ENCODE measurements around the gene EEF1G.
"Not testable (repeated sequence)": the region's sequence is repeated elsewhere in the genome, so short reads cannot be mapped to it uniquely, and the experiment has no call there.

Gene EEF1G

GRCh38 chr11:62573592-62574362, at the start of gene EEF1G:
Gene EEF1G, minus strand, starts transcription at chr11:62573891. Its CDS starts 49 bp downstream, at chr11:62573842.
- DNase-seq, result peak; percentile 98

DNA sequence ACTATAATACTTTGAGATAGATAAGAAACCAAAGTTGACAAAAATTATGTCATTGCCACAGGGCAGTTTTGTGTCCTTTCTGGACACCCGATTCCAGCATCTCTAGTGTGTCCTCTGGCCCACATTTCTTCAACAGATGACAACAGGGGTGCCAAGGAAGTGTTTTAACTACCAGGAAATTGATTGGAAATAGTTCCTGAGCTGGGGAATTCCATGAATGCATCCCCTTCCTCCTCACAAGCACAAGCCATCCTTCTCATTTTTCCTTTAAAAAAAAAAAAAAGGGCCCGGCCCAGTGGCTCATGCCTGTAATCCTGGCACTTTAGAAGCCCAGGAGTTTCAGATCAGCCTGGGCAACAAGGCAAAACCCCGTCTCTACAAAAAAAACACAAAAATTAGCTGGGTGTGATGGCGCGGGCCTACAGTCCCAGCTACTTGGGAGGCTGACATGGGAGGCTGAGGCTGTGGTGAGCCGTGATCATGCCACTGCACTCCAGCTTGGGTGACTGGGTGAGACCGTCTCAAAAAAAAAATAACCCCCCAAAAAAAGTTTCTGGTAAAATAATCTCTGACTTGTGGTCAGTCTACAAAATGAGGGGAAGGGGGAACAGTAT, 48.9 kb upstream of the EEF1G start:
- DNase-seq, result no peak

- DNase-seq, result peak; percentile 99
These were observed 48.1 kb upstream of the EEF1G start, which contains the start of gene B3GAT3 for GRCh38 chr11:62621567-62622470. Gene B3GAT3, minus strand, starts transcription at chr11:62621986. Its CDS starts 39 bp downstream, at chr11:62621947.

DNA sequence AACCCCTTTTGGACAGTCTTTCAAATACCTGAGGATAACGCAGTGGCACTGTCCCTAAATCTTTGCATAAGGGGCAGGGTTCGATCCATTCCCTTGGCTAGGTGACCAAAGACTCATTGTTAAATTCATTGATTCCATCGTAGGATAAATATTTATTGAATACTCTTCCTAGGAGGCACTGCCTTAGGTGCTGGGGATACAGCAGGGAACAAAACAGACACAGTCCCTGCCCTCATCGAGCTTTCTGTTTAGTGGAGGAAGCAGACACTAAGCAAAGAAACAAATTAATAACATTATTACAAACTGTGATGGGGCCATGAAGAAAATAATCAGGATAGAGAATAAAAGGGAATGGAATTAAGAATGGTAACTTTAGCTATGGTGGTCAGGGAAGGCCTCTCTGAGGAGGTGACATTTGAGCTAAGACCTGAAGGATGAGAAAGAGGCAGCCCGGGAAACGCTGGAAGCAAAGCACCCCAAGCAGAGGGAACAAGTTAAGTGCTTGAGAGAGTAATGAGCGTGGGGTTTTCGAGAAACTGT, 47.4 kb upstream of the EEF1G start:
- DNase-seq, result no peak

DNA sequence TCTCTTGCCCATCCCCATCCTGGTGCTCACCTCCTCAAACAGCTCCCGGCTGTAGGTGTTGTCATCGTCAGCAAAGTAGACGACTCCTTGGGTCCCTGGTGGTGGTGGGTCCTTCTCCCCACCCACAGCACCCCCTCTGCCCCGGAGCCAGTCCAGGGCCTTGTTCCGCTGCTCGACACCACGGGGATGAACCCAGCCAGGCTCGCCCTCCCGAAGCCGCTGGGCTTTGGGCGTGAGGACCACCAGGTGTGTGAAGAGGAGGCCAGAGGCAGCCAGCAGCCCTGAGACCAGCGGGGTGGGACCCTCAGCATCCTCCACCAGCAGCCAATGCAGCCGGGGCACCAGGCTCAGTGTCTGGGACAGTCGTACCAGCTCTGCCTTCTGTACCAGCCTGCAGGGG, 43.3 kb upstream of the EEF1G start:
- not testable (repeated sequence) for DNase-seq

GRCh38 chr11:62615521-62615920, 41.8 kb upstream of the EEF1G start:
- DNase-seq, result no peak

DNA sequence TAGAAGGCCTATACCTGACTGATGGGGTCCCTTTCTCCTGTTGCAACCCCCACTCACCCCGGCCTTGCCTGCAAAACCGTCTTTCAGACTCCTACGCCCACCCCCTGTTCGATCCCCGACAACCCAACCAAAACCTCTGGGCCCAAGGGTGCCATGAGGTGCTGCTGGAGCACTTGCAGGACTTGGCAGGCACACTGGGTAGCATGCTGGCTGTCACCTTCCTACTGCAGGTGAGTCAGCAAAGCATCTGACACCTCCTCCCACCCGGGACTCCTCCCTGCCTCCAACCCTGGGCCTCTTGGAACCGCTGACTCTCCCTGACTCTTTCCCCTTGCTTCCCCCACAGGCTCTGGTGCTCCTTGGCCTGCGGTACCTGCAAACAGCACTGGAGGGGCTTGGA, 40.6 kb upstream of the EEF1G start:
- DNase-seq, result no peak

- DNase-seq, result no peak
These were observed 39.6 kb upstream of the EEF1G start for GRCh38 chr11:62613291-62613778.

- peak; percentile 49 for DNase-seq
These were observed 38.9 kb upstream of the EEF1G start, which contains the start of the genes EML3 and ROM1 for GRCh38 chr11:62612366-62613290. Gene EML3, minus strand, starts transcription at chr11:62612775. Its CDS starts 318 bp downstream, at chr11:62612457. Gene ROM1, plus strand, starts transcription at chr11:62613257. Its CDS starts 25 bp downstream, at chr11:62613282.

DNA sequence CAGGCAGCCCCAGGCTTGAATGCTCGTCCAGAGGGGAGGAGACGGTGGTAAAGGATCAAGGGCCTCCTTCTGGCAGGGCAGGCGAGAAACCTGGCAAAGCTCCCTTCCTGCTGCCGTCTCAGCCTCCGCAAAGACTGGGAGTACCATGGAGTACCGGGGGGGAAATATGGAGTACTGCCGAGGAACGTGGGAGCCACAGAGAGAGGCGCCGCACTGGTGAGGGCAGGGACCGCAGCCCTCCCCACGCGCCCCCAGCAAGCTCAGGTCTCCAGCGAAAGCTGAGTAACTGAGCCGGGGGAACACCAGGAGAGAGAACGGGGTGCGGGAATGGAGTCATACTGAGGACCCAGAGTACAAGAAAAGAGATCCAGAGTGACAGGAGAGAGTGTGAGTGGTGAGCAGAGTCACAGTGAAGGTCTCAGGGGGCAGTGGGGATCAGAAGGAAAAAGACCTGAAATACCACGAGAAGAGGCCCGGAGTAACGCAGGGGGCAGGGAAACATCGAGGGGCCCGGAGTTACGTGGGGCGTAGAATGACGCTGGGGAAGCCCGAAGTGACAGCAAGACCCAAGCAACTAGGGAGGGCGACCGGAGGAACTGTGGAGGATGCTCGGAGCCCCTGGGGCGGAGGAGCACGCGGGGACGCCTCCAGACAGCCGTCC, 38.1 kb upstream of the EEF1G start:
- DNase-seq, result peak; percentile 39

DNA sequence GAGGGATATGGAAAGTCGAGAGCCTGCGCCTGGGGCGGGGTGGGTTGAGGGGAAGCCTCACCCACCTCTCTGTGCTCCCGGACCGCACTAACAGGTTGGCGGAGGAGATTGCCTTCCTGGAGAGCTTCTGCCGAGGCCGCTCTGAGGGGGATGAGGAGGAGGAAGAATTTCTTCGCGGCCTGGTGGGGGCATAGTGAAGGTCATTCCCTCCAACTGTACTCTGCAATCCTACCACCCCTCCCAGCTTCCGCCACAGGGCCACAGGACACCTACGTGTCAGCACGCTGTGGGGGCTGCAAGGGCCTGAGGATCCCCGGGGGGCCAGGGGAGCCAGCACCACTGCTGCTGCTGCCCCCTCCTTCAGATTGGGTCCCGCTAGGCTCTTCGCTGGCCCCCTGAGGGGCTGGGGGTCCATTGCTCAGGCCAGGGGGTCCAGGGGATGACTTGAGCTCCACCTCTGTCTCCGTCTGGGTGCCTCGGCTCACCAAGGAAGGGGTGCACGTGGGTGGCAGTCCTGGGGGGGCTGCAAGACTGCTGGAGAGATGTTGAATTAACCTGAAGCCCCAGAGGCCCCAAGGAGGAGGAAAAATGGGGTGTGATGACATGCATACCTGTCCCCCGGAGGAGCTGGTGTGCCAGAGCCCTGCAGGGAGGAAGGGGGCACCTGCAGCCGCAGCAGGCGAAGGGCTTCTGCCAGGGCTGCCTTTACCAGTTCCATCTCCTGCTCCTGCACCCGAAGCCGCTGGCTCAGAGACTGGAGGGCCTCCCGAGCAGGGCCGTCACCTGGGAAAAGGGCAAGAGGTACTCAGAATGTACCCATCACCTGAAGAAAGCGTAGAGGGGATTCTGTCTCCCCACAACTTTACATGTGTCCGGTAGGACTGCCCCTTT, 37.4 kb upstream of the EEF1G start:
- DNase-seq, result no peak

GRCh38 chr11:62610403-62610802, 36.7 kb upstream of the EEF1G start:
- no peak for DNase-seq

GRCh38 chr11:62608776-62609175, 35.1 kb upstream of the EEF1G start:
- DNase-seq, result no peak

DNA sequence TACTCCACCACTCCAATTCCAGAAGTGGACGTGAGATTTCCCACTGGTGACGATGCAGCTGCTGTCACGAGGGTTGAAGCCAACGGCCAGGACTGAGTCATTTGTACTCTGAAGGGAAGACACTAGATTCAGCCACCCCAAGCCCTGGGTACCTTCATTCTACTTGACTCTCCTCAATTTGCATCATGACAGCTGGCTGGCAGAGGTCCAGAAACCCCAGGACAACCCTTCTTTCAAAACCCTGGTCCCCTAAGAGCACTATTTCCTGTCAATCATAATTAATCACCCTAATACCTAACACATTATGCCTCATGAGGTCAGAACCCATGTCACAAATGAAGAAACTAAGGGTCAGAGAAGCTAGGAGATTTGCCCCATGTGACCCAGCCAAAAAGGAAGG, 34.0 kb upstream of the EEF1G start:
- DNase-seq, result no peak

DNA sequence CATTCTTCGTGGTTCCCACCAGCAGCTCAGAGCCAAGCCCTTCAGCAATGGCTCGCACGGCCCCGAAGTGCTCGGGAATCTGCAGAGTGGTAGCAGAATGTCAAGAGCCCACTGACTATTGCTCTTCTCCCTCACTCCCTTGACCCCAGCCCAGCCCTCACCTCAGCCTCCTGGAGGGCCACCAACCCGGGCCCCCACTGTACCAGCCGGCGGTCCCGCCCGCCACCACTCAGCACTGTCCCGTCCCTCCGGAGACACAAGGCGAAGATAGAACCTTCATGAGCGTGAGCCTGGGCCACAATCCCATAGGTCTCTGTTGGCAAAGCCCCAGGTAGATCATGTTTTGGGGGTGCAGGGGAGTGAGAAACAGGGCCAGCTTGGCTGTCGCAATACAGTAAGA, 32.2 kb upstream of the EEF1G start:
- no peak for DNase-seq

GRCh38 chr11:62605467-62605866, 31.8 kb upstream of the EEF1G start:
- DNase-seq, result no peak

DNA sequence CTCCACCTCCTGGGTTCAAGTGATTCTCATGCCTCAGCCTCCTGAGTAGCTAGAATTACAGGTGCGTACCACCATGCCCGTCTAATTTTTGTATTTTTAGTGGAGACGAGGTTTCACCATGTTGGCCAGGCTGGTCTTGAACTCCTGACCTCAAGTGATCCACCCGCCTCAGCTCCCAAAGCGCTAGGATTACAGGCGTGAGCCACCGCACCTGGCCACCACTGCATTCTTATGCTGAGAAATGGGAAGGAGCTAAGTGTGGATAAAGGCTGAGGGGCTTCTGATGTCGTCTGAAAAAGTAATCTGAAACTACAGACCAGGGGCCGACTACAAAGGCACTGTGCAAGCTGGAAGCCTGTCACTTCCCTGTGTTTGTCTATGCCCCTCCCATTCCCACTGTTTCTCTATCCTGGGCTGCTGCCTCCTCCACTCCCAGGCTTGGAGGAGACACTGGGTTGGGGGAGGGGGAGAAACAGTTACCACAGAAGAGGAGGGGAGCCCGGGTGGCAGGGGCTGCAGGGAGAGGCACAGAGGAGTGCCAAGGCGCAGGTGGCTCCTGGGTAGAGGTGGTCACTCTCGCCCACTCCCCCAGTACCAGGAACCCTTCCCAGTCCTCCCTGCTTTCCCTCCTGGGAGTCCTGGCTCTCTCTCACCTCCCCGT, 30.9 kb upstream of the EEF1G start:
- no peak for DNase-seq

DNA sequence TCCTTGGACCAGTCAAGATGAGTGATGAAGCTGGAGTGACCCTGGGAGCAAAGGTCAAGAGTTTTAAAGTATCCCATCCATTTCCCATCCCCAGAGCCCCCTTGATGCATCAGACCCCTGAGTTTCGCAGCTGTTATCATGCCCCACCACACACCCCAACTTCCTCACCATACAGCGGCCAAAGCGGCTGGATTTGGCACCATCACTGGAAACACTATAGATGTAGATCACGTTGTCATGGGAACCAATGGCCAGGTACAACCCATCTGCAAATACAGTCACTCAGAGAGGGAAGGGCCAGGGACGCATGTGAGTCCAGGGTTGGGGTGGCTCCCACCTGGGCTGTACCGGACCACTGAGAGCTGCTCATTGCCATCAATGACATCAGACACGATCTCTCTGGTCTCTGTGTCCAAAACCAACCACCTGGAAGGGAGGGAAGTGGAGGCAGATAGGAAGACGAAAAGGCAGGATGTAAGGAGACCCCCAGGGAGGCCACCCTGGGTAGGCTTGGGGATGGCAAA, 30.1 kb upstream of the EEF1G start:
- DNase-seq, result no peak

DNA sequence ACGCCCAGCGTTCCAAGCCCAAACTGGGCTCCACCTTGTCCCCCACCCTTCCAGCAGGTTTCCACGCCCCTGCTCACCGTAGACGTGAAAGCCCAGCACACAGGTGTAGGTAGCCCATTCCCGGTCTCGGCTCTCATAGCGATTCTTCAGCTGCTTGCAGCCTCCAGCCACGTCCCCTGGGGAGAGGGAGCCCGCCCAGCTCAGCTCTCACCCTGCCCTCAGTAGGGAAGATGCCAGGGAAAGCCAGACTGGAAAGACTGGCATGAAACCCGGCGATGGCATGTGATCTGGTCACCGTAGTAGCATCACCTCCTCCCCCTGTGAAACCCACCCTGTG, 29.3 kb upstream of the EEF1G start:
- no peak for DNase-seq
